ENCODE measurements around the gene GCLC. TPM values are rescaled to one million over a fixed set of nuclear protein-coding genes. Genes with fewer than 3 reads are reported as not detected.
"Not testable (repeated sequence)": the region's sequence is repeated elsewhere in the genome, so short reads cannot be mapped to it uniquely, and the experiment has no call there.

Gene GCLC
- total RNA-seq, 1 experiment from 2014 or later = 39.1 TPM

DNA sequence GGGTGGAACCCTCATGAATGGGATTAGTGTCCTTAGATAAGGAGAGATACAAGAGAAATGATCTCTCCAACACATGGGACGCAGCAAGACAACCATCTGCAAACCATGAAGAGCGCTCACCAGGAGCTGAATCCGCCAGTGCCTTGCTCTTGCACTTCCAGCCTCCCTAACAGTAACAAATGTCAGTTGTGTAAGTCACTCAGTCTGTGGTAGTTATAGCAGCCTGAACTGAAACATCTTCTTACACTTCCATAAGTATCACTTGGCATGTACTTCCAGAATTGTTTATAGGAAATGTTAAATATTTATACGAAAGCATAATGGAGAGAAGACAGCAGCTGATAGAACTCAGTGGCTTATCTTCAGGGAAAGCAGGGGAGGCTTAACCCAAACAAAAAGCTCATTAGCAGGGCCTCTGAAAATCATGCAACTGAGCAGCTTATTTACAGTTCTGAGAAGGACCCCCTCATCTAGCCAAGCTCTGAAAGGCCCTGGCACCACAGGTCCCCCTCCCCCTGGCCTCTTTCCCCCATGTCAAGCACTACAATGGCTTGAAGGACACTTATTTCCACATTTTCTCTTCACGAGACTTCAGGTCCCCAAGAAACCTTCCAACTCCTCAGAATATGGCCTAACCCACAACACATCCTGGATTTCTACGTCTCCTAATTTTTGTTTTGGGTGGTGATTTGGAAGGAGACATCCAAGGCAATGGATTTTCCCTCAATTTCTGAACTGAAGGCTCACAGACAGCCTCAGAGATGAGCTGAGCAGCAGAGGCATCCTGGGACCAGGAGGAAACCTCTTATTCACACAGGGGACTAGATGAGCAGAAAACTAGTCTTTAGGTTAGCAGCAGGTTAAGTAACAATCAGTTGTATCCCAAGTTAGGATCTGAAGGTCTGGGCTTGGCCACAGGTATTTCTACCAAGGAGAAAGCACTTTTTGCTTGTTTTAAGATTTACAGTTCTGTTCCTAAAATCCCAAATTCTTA is 49.1 kb downstream of the GCLC start:
- no peak for DNase-seq (ENCODE audit: low spot score)

DNA sequence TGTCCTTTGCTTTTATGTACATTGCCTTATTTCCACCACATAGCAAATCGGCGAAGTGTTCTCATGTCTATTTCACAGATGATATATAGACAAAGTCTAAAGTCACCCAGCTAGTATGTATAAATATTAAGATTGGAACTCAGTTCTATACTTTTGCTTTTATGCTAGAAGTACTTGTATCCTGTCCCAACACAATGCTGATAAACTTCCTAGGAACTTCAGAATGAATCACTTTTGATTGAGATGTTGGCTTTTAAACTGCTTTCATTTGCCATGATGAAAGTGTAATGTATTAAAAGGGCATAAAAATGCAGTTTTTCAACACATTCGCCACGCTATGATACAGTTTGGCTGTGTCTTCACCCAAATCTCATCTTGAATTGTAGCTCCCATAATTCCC is 50.8 kb downstream of the GCLC start:
- no peak for DNase-seq (ENCODE audit: low spot score)

DNA sequence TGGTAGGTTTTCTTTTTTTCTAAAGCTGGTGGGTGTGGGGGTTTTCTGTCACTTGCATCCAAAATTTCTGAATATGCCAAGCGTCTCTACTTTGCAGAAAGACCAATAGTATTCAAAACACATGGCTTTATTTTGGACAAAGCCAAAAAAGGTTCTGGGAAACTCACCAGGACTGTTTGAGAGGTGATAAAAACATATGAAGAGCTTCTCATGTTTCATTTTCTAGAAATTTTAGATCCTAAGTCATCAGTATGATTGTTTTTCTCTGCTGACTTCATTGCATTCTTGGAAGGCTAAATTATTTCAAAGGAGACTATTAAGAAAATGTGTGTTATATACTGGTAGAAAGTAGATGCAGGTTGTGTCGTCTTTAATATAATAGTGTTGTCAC is 51.3 kb downstream of the GCLC start:
- no peak for DNase-seq (ENCODE audit: low spot score)

DNA sequence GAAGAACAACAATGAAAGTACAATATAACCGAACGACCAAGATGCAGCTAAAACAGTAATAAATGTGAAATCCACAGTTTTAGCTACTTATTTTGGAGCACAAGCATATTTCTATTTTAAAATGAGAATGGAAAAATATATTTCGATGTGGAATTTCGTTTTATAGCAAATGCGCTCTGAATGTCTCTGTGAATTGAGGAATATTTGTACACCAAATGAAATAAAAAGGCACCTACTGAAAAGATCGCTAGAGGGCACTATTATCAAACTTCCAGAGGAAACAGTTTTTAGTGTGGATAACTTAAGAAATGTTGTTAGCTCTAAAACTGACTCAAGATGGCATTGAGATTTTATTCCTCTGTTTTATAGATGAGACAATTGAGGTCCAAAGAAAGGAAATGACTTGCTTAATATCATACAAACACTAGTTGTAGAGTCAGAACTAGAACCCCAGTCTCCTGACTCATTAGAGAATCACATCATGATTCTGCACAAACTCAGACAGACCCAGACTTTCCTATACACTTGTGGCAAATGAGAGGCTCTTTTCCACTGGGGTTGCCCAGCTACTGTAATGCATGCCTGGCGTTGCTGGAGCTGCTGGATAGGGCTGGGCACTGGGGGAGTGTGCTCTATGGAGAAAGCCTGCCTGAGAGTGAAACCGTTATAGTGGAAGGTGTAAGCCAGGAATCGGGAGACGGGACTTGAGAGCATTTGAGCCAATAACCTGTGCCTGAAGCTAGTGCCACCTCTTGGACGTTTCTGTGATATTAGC is 51.9 kb downstream of the GCLC start:
- DNase-seq (ENCODE audit: low spot score) = peak; percentile 83

DNA sequence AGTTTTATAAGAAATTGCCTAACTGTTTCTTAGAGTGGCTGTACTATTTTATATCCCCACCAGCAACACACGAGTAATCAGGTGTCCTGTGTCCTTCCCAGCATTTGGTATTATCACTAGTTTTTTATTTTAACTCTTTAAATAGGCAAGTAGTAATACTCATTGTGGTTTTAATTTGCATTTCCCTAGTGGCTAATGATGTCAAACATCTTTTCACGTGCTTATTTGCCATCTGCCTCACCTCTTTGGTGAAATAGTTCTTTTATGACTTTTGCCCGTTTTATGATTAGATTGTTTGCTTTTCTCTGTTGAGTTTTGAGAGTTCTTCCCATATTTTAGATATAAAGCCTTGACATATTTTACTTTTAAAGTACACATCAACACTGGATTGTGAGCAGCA is 57.8 kb downstream of the GCLC start:
- DNase-seq (ENCODE audit: low spot score) = no peak

DNA sequence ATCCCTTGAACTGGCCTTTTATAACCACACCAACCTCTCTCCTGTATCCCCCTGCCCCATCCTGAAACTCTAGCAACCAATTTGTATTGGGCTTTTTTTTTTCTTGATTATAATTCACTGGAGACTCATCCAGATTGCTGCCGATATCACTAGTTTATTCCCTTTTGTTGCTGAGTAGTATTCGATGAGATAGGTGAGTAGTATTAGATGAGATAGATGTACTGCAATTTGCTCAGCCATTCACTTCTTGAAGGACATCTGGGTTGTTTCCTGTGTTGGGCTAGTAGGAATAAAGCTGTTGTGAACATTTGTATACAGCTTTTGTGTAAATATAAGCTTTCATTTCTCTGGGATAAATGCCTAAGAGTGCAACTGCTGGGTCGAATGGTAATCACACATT is 58.2 kb downstream of the GCLC start:
- DNase-seq (ENCODE audit: low spot score) = no peak

DNA sequence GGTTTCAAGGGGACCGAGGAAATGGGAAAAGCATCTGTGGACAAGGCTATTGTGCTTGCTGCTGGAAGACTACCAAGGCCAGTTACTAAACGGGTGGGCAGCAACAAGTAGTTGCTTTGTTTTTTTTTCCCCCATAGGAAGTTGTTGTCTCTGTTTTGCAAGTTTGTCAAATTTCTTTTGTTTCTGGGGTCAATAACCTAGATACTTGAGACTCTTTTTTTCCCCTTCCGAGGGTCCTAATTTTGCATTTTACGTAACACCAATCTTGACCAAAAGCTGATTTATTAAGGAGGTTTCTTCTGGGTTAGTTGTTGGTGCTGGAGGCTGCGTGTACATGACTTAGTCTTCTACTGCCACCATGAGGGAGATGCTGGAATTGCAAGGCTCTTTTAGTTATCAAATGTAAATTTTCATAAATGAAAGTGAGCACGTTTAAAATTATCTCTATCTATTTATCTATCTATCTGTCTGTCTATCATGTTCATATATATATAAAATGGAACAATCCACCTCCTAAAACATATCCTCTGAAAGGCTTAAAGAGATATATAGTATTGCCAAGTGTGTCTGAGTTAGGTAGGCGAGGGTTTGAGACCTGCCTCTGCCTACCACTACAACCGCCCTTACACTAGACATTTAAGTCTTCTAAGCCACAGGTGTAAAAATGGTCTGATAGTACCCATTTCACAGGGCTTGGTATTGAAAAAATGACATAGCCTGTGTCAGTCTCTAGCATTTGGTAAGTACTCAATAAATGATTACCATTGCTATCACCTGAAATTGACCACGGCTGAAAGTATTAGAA is 60.2 kb downstream of the GCLC start:
- DNase-seq (ENCODE audit: low spot score) = peak; percentile 90

DNA sequence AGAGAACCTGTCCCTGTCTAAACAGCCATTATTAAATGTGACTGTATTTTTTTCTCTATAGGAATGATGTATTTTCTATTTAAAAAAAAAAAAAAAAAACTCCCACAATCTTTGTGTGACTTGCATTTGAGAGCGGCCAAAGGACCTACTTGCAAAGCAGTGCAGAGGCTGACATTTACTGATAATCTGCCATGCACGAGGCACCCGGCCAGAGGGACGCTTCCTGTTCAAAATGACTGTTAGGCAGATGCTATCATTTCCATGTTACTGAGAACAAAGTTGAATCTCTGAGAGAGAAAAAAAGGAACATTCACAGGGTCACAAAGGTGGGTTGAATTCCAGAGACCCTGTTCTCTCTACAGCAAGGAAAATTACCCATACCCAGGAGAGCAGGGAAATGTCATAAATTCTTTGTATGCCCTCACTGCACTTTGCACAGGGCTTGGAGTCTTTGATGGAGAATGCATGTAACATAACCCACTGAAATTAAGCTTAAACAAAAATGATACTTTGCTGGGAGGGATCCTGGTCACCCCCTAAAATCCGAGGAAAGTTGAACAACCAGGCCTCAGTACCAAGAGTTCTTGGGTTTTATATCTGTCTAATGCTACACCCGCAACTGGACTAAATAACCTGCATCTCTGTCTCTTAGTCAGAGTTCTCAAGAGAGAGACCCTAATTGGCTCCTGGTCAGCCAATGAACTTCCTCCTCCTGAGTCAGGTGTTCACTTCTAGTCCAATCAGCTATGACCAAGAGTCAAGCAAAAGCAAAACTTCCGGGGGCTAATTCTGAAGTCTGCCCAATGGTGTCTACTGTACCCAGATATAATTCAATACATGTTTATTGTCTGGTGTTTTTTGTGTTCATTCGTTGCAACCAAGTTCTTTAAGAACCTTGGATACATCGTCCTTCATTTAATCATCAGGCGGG is 61.2 kb downstream of the GCLC start:
- no peak for DNase-seq (ENCODE audit: low spot score)

DNA sequence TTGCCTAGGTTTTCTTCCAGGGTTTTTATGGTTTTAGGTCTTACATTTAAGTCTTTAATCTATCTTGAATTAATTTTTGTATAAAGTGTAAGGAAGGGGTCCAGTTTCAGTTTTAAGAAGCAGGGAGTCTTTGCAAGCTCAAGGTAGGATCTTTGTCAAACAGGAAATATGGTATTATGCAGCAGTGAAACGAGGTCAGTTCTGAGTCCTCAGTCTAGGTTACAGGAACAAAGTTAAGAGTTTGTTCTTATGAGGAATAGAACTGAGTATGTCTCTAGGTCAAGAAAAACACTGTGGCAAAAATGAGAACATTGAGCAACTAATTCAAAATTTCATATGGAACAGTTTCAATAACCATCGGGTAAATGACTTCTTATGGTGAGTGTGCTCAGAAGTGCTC is 63.6 kb downstream of the GCLC start:
- DNase-seq (ENCODE audit: low spot score) = no peak

DNA sequence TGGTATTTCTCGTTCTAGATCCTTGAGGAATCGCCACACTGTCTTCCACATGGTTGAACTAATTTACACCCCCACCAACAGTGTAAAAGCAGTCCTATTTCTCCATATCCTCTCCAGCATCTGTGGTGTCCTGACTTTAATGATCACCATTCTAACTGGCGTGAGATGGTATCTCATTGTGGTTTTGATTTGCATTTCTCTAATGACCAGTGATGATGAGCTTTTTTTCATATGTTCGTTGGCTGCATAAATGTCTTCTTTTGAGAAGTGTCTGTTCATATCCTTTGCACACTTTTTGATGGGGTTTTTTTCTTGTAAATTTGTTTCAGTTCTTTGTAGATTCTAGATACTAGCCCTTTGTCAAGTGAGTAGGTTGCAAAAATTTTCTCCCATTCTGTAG is 64.1 kb downstream of the GCLC start:
- DNase-seq (ENCODE audit: low spot score) = not testable (repeated sequence)

DNA sequence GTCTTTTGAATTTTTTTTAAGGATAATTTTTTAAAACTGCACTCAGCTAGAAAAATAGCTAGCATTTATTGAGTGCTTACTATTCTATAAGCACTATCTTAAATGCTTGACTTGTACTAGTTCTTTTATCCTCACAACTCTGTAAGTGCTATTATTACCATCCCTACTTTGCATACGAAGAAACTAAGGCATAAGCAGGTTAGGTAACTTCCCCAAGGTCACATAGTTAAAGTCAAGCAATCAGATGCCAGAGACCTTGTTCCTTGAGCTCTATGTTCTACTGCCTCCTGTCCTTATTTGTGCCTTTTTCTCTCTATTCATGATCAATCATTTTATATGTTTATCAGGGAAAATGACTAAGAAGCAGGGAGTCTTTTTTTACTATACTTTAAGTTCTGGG is 65.0 kb downstream of the GCLC start:
- DNase-seq (ENCODE audit: low spot score) = no peak

DNA sequence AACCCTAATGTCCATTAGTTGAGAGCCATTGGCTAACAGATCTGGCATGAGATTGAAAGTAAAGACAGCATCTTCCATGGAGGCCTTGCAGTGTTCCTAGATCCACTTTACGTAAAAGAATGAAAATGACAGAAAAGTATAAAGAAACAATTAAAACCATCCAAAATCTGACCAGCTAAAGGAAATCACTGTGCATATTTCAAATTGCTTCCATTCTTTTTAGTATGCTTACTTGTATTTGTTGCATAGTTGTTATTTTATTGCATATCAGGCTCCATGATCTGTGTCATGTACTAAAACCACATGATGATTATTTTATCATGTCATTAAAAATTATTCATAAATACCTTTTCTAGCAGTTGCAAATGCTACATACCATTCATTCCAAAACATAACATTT is 67.9 kb downstream of the GCLC start:
- DNase-seq (ENCODE audit: low spot score) = no peak

DNA sequence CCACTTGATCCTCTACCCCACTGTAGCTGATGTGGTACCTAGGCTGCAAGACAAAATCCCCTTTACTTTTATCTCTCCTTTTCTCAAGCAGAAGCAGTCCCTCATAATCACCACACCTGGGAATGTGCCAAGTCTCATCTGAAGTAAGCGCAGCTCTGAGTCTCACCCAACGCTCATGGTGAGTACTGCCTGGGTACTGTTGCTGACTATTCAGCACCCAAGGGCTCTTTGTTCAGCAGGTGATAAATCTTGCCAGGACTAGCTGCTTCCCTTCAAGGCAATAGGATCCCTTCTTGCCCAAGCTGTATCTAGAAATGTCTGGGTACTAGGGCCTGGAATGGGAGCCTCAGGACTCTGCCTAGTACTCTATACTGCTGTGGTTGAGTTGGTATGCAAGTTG is 70.9 kb downstream of the GCLC start:
- no peak for DNase-seq (ENCODE audit: low spot score)

DNA sequence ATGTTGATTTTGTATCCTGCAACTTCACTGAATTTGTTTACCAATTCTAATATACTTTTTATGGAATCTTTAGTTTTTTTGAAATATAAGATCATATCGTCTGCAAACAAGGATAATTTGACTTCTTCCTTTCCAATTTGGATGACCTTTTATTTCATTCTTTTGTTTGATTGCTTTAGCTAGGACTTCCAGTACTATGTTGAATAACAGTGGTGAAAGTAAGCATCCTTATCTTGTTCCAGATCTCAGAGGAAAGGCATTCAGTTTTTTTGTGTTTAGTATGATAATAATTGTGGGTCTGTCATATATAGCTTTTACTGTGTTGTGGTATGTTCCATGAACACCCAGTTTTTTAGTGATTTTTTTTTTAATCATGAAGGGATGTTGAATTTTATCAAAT is 75.7 kb downstream of the GCLC start:
- DNase-seq (ENCODE audit: low spot score) = no peak

DNA sequence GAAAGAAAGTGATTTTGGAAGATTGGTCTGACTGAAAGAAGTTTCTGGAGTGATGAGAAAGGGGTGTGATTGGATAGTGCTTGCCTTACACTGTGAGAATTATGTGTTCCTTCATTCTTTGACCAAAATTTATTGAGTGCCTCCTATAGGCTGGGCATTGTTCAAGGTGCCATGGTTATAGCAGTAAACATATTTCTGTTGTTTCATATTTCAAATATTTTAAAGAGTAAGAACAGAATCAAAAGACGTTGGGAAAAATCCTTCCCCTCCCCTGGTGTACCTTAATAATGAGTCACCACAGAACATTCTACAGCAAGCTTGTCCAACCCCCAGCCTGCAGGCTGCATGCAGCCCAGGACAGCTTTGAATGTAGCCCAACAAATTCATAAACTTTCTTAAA is 78.6 kb downstream of the GCLC start:
- no peak for DNase-seq (ENCODE audit: low spot score)

DNA sequence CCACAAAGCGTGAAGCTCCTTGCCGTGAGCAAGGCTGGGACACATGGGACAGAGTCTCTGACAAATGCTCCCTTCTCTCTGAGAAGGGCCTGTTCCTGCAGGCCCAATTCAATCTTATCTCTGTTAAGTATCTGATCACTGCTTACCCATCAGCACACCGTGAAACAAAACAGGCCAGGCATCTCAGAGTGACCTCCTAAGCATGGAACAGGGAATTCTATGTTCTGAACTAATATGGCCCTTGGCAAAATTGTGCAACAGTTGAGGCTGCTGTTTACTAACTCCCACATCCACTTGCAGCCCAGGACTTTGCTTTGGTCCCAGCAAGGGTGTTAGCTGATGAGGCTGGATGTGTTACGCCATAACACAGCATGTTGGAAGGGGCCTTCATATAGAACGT is 79.2 kb downstream of the GCLC start:
- DNase-seq (ENCODE audit: low spot score) = no peak

DNA sequence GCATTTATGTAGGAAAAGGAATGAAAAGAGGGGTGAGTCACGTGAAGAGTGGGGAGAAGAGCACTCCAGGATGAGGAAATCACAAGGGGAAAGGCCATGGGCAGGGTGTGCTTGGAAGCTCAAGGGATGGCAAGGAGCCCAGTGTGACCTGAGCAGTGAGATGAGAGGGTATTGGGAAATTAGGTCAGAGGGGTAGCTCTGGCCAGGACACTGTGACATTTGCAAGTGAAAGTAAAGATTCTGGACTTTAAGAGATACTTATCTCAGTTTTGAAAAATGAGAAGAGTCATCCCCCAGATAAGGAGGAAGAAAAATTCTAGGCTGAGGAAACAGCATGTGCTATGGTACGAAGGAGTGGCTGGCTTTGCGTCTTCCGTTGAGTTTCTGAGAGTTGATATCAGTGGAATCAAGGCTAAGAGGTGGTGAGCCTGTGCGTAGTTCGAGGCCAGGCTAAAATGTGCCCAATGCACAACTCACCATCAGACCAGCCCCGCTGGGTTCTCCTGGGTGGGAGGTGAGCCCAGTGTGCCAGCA is 79.9 kb downstream of the GCLC start:
- DNase-seq (ENCODE audit: low spot score) = no peak

DNA sequence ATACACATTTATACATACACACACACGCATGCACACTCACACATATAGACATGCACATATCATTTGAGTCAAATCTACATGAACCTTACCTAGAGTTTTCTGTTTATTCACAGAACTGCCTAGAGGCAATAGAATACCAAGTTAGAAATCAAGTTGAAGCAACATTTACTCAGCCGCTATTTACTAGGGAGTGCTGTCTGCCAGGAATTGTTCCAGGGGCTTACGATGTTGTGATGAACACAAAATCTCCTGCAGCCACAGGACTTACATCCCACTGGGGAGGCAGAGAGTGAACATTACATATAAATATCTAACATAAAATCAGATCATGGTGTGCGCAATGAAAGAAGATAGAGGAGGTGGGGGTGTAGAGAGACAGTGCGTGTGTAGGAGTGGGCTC is 80.4 kb downstream of the GCLC start:
- no peak for DNase-seq (ENCODE audit: low spot score)

DNA sequence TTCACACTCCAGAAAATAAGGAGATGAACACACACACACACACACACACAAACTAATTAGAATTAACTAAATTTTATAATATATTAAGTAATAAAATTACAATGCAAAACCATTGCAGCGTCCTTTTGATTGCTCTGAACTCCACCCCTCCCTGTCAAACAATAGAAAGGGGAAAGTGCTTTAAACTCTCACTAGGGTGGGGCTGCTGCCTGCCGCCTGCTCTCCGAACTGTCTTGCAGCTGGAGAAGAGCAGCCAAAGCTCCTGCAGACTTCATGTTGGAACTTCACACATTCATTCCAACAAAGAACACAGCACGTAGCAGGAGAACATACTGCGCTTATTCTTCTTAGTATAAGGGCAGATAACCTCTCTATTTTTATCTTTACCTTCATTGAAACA is 83.2 kb downstream of the GCLC start:
- no peak for DNase-seq (ENCODE audit: low spot score)

DNA sequence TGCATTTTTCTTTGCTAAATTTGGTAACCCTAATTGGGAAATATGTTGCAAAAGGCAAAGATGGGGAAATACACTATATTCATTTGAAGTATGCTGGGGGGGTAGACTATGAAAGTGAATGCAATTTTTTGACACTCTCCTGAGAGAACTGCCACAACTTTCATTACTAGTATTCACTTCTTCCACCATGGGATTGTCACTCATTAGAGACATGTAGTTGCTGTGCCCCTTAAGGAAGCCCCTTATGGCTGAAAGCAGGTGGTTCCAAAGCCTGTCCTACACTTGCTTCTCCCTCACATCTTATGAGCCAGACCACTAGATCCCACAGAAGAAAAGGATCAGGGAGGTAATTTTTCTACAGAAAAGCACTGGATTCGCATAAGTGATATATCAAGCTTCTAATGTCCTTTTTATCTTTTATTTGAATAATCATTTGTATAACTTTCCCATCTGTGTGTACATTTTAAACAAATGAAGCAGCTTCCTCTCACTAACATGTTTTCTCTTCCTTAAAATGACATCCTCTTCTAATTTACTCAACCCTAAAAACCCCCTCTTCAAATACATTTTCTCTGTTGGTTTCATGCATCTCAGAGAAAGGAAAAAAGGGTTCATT is 83.8 kb downstream of the GCLC start:
- no peak for DNase-seq (ENCODE audit: low spot score)
